HG03354 (cell line): ENCODE measurements around the gene HTRA2.
A peak's percentile ranks its signal among the peaks of the same experiment; 100 is the strongest.
"Not testable (repeated sequence)": the region's sequence is repeated elsewhere in the genome, so short reads cannot be mapped to it uniquely, and the experiment has no call there.

Experiments
- ATAC-seq: cut with Tn5 transposase; IDR thresholded peaks from one replicate; pipeline ENCODE4 v1.9.1; 2021; ENCODE audit warnings: mild to moderate bottlenecking; ENCODE audit not compliant: unreplicated experiment, poor library complexity, severe bottlenecking

HTRA2 gene

DNA sequence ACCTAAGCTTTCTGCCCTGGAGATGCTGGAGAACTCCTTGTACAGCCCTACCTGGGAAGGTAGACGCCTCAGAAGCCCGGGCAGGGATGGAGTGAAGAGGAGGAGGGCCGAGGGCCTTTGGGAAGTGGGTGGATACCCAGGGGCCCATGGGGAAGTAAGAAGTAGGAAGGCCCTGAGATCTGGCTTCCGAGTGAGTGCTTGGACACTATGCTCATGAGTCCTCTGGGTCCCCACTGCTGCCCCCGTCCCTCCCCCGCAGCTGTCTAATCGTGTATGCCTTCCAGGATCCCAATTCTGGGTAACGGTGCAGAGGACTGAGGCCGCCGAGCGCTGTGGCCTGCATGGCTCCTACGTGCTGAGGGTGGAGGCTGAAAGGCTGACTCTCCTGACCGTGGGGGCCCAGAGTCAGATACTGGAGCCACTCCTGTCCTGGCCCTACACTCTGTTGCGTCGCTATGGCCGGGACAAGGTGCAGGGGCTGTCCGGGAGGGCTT, 25.9 kb downstream of the HTRA2 start:
- no peak for ATAC-seq

DNA sequence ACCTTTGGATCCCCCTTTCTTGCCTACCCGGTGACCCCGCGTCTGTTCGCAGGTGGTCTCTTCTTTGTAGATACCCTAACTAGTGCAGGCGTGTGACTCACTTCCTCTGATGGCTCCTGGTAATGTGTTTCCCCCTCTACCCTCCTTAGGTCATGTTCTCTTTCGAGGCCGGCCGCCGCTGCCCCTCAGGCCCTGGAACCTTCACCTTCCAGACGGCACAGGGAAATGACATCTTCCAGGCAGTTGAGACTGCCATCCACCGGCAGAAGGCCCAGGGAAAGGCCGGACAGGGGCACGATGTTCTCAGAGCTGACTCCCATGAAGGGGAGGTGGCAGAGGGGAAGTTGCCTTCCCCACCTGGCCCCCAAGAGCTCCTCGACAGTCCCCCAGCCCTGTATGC, 26.4 kb downstream of the HTRA2 start:
- ATAC-seq, result no peak

DNA sequence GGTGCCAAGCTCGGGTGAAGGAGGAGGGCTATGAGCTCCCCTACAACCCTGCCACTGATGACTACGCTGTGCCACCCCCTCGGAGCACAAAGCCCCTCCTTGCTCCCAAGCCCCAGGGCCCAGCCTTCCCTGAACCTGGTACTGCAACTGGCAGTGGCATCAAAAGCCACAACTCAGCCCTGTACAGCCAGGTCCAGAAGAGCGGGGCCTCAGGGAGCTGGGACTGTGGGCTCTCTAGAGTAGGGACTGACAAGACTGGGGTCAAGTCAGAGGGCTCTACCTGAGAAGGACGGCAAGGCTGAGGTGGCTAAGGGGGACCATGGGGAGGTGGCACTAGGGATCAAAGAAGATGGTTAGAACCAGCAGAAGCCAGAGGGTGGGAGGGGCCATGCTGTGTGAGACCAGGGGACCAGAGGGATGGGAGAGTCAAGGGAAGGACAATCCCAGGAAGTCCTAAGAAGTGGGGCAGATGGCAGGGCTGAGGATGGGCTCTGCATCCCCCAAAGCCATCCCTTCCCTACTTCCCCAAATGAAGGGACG, 27.2 kb downstream of the HTRA2 start:
- no peak for ATAC-seq

DNA sequence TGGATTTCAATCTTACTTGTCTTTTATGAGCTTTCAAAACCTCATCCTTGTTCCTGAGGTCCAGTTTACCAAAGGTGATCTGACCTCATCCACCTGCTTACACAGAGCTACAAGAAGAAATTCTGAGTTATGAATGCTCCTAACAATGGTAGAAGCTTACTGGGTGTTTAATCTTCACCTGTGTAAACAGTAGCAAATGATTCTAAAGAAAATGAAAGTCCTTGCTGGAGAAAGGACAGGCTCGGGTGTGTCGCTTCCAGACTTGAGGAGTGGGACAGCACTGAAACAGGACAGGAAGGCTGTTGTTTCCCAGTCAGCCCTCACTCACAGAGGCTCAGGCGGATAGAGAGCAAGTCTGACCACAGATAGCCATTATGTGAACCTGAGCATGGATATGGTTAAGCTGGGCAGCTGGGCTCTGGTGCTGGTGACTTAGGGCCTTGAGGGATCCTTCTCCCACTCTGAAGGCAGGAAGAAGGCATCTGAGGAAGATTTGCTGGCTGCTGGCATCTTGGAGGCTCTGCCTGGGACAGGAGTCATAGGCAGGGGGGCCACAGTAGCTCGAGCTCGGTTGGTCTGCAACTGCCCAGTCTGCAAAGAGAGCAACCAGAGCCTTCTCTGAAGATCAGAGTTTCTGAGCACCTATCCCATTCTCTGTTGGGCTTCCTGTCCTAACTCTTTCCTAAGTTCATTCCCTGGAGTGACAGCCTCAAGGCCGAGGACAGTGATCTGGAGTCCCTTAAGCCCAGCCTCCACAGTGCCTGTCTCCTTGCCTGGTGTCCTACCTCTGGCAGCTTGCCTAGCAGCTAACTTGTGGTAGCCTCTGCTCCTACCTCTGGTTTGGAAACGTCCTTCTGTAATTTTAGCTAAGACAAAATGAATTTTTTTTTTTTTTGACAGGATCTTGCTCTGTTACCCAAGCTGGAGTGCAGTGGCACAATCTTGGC, 28.8 kb downstream of the HTRA2 start:
- no peak for ATAC-seq

DNA sequence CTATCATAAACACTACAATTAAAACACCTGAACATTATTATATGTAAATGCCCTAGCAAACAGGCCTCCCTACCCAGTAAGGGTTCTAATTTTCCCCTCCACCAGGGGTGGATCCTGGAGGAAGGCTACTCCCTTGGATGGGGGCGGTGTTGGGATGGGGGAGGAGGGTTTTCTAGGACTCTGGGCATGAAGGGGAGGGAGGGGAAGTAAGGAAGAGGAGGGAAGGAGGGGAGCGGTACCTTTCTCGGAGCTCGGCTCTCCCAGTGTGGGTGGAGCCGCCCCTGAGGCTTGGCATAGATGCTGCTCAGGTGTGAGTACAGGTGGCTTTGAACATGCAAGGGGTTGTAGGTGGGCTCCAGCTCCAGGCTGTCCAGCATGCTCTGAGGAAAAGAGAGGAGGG, 30.2 kb downstream of the HTRA2 start:
- no peak for ATAC-seq

DNA sequence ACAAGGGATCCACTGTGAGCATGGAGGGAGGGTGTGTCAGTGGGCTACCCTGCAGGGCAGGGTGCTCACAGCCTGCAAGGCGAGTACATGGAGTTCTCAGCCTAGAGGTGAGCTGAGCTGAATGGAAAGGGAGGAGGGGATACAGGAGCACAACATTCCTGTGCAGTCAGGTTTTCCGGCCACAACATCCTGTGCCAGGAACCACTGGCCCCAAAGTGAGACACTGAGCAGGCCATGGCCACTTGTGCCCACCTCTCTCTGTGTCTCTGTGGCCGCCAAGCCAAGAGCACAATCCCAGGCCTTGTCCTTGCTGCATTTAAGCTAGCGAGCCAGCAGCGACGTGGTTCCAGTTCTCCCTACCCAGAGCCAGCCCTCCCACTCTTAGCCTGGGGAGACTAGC, 30.9 kb downstream of the HTRA2 start:
- no peak for ATAC-seq

DNA sequence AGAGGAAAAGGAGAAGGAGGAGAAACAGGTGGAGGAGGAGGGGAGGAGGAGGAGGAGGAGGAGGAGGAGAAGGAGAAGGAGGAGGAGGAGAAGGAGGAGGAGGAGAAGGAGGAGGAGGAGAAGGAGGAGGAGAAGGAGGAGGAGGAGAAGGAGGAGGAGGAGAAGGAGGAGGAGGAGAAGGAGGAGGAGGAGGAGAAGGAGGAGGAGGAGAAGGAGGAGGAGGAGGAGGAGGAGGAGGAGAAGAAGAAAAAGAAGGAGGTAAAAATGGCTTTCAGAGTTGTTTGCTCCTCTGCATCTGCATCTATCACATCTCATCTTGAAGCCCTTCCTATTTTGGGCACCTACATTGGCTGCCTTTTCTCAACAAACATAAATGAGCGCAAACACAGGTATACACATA, 31.3 kb downstream of the HTRA2 start:
- not testable (repeated sequence) for ATAC-seq

DNA sequence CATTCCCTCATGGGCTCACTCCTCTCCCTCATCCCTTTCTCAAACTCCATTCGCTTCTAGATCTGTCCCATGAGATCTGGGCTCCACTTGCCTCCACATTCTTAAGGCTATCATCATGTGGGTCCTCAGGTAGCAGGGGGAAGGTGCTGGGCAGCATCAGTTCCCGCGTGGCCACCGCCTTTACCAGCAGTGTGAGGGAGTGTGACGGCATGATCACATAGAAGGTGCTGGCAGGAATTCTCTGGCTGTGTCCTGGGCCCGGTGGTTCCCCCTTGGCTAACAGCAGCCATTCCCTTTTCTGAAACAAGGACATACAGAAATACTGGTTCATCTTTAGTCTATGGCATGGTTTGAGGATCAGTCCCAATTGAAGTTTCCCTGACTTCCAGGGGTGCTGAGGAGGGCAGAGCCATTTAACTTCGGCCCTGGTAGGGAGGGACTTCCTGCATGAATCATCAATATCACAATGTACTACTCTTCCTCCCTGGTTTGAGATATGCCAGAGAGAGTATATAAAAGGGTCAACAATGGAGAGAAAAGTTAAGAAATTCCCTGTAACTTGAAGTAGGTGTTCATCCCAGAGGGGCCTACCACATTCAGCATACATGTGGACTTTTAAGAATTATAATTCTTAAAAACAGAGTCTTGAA, 32.5 kb downstream of the HTRA2 start:
- no peak for ATAC-seq

DNA sequence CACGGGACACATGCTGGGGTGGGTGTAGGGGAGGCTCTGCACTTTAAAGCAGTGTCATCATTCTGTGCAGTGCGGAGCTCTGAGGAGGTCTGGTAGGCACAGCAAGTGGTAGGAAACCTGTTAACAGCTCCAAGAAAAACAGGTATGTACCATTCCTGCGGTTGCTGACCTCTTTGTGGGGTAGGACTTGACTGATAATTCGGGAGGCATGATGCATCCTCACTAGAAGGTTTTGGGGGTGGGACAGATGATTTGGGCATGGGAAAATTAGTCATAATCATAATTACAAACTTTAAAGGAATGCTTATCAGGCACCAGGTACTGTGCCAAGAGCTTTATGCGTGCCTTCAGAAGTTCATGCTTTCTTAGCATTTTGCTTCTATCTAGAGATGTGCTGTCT, 34.5 kb downstream of the HTRA2 start:
- no peak for ATAC-seq

DNA sequence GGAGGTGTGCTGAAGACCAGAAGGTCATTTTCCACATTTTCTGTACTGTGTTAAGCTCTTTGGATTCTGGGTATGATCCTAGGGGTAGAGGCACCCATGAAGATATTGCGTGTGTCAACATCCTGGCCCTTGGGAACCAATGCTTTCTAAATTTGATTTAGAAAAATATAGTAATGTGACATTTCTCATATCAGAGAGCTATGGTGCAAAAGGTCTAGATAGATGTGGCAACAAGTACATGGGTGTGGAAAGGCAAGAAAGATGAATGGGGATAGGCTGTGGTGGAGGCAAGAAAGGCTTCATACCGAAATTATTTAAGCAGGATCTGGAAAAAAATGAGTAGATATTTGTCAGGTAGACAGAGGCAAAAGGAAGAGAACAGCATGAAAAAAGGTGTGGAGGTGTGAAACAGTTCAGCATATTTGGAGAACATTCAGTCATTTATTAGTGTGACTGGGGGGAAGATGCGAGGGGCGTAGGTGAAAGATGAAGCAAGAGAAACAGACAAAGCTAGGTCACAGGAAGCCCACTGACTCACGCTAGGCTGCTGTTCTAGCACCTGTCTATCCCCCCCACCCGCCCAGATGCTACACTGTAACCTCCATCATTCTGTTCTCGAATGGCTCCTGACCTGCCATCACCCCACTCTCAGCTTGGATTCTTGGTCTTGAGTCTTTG, 36.5 kb downstream of the HTRA2 start:
- ATAC-seq, result no peak

DNA sequence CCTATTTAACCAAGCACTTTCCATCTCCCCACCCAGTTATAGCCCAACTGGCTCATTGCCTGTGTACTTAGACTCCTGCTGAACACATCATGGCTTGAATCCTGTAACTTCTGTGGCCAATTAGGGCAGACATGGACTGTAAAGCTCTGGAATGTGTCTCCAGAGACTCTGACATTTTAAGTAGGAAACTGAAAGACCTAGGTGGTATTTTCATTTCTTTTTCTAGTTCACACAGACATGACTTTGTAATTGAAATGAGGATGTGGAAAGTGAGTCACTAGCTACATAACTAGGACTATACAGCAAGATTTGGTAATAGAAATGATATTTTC, 37.0 kb downstream of the HTRA2 start:
- no peak for ATAC-seq

DNA sequence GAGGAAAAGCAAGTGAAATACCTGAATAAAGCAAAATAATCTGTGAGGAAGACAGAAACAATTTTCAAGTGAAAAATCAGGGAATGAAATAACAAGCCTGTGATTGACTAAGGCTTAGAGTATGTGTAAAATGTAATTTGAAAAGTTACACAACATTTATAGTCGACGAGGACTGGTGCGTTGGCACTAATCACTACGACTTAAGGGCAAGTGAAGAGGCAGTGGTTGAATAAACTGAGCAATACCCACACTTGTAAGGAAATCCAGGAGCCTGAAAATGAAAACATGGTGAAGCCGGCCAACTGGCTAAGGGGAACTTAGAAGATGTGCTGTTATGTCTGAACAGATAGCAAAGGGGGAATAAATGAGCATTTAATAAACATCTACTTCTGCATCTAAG, 38.1 kb downstream of the HTRA2 start:
- ATAC-seq, result no peak

DNA sequence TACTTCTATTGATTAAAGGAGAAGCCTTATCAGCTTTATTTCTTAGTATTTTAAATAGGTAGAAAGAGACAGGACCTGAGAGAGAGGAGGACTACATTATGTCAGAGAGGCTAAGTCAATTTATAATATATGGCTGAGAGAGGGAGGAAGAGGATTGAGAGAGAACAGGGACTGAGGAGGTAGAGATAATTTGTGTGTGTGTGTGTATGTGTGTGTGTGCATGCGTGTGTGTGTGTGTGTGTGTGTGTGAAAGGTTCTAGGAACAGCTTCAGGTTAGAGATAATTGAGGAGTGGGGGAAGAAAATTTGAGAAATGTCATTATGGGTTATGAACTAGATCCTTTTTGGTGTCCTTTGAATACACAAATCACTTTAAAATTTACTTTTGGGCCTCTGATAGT, 40.0 kb downstream of the HTRA2 start:
- ATAC-seq, result no peak

DNA sequence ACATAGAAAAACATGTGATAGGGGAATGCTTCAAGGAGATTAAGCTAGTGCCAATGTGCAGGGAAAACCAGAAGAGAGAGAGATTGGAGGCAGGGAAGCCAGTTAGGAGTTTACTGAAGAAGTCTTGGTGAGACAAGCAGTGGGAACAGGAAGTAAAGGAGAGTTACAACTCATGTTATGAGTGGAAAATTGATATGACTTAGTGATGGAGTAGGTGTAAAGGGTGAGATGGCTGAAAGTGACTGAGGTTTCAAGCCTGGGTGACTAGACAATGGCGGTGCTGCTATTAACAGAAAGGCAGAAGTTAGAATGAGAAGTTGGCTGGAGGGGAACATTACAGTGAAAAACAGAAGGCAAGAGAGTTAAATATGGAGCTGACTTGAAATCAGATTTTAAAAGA, 41.3 kb downstream of the HTRA2 start:
- ATAC-seq, result peak; percentile 79

DNA sequence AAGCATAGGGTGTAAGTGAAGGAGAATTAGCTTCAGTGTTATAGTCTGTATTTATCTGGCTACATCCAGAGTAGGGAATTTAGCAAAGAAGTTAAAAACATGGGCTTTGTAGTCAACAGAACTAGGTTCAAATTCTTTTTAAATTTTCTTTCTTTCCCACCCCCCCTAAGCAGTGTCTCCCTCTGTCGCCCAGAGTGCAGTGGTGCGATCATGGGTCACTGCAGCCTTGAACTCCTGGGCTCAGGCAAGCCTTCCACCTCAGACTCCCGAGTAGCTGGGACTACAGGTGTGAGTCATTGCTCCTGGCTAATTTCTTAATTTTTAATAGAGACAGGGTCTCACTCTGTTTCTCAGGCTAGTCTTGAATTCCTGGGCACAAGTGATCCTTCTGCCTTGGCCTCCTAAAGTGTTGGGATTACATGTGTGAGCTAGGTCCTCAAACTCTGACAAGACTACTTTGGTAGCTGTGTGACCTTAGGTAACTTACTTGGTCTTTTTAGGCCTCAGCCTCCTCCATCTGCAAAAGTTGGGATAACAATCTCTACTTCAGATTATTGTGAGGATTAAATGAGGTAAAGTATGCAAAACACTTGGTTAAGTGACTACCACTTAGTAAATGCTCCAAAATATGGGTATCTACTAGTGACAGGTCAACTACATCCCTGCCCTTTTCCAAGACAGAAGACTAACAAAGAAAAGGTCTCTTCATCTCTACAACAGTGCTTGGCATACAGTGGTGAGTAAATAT, 42.6 kb downstream of the HTRA2 start:
- no peak for ATAC-seq

DNA sequence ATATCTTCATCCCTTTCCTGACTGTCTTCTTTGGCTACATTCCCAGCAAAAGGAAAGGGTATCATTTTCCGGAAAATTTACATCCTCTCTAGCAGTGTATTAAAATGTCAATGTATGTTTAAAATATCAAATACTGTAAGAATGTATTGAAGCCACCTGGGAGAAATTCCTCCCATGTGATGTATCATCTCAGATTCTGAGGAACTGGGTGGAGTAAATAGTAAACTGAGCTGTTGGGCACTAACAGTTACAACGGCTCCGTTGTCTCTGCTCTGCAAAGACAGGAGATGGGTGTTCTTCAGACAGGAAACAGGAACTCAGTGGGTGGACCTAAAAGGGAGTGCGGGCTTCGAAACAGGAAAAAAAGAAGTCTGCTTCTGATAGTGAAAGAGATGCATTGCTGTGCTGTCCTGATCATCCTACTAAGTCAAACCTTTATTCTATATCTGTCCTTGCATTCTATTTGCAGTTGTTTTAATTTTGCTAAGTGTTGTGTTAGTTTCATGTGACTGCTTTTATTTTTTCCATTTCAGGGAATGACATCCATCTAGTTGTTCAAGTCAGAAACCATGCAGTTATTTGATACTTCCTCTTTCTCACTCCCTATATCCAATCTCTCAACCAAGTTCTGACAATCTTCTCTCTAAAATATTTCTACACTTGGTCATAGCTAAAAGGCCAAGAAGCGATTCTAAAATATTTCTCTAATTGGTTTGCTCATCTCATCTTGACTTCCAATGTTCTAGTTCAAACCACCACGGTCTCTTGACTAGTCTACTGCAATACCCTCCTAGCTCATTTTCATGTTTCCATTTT, 44.2 kb downstream of the HTRA2 start:
- peak; percentile 40 for ATAC-seq

DNA sequence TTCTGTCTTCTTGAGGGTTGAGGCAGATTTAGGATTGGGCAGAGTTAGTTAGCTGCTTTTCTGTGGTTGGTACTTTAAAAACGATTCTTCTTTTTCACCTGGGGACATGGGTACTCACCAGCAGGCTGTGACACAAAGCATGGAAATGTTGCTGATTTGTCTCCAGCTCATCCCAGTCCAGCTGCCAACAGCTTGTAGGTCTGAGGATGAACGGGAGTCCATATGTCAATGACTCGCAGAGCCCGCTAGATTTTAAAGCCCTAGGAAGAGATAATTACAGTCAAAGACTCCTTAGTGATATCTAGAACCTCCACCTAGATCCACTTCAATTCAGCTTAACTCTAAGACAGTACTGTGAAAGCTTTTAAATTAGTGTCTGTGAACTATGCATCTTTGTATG, 45.6 kb downstream of the HTRA2 start:
- no peak for ATAC-seq

DNA sequence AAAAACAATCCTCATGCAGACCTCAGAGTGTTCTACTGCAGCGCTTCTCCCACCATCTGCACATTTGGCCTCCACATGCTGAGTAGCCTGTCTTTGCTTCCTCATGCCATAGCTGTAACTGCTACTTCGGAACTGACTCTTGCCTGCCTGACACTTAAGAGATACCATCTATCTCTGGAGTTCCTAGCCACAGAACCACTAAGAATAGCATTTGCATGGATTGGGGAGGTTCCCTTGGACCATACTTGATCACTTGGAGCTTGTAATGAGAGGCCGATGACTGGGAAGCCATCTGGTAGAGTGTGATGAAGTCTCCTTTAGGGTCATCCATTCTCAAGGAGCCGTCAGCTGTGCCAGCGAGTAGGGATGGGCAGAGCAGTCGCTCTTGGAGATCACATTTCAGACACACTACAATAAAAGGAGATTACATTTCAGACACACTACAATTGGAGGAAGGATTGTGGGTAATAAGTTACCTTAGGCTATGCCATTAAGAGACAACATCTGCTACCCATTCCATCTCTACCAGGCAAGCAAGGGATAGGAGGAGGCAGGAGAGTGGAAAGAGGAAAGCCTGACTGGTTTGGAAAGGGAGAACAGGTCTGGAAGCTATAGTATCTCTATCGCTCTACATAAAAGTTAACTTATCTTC, 46.6 kb downstream of the HTRA2 start:
- no peak for ATAC-seq

DNA sequence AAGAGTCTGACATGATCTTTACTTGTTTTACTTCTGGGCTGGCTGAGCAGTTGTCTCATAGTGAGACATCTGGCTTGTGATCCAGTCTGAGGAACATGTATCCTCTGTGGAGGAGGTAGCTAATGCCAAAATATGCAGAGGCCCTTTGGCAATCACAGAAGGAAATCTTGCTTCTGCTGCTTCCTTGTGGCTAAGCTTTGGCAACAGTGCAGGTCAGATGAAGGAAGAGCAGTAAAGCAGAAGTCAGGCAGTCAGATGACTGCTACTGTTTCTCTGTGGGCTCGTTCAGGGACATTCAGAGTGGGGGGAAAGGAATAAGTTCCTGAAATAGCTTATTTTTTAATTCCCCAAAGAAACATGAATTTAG, 47.1 kb downstream of the HTRA2 start:
- ATAC-seq, result peak; percentile 22
